GM03348 (cell line): ENCODE results near the gene EIF5A.

ENCODE experiments used
- DNase-seq: peaks from one replicate; pipeline ENCODE4 v3.0.0; 2012; ENCODE audit warnings: low spot score

Gene EIF5A

DNA sequence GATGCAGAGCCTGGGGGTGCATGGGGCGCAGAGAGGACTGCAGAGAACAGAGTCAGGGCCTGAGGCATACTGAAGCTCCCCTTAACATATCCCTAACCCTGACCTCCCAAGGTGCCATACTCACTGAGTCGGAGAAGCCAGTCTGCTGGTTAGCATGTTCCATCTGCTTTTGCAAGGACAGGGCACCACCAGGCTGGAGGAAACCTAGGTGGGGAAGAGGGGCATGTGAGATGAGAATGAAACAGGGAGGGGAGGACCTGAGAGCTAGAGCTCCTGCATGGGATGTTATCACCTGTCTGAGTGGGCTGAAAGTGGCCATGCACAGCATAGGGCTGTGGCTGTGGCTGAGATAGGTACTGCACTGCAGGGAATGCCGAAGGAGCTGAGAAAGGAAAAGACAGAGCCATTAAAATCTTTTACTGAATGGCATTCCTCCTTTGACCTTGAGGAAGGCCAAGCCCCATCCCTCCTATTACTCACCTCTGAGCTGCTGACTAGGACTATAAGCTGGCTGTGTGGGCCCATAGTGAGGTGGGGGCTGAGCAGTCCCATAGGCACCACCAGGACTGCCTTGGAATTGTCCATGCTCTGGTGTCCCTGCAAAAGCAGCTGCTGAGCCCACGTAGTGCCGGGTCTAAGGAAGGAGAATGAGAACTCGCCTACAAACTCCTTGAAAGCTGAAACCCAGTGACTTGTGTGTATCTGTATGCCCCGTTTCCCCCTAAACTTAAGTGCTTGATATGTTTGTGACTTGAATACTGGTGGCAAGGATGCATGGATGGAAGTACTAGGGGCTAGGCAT, 5.9 kb downstream of the EIF5A start:
- DNase-seq = no peak

DNA sequence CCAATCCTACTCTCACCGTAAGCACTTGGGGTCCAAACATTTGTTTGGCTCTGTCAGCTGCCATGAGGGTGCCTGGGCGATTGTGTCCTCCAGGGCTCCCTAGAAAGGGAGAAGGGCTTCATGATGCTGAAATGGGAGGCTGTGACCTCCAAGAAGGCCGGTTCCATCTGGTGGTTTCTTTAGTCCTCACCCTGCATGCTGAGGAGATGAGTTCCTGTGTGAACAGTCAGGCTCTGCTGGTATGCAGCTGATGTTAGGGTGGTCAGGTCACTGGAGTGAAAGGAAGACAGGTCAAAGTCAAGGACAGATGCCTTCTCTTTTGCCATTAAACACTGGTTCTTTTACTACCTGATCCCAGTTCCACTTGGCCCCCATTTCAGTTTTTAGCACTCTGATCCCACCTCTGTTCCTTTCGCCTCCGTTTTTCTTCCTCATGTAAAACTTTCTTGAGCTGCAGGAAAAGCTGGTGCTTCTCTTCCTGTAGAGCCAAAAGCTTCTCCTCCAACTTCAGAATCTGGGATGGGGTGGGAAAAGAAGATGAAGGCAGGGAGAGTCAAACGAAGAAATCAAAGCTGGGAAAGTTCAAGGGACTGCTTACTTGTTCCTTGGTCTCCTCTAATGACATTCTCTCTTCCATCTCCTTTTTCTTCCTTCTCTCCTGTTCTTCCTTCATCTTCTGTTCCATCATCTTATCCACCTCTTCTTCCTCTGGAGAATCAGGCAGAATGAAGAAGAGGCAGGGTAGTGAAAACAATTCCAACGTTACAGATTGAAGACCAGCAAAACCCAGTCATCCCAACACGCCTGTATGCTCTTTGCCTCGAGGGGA, 6.7 kb downstream of the EIF5A start:
- DNase-seq = no peak

DNA sequence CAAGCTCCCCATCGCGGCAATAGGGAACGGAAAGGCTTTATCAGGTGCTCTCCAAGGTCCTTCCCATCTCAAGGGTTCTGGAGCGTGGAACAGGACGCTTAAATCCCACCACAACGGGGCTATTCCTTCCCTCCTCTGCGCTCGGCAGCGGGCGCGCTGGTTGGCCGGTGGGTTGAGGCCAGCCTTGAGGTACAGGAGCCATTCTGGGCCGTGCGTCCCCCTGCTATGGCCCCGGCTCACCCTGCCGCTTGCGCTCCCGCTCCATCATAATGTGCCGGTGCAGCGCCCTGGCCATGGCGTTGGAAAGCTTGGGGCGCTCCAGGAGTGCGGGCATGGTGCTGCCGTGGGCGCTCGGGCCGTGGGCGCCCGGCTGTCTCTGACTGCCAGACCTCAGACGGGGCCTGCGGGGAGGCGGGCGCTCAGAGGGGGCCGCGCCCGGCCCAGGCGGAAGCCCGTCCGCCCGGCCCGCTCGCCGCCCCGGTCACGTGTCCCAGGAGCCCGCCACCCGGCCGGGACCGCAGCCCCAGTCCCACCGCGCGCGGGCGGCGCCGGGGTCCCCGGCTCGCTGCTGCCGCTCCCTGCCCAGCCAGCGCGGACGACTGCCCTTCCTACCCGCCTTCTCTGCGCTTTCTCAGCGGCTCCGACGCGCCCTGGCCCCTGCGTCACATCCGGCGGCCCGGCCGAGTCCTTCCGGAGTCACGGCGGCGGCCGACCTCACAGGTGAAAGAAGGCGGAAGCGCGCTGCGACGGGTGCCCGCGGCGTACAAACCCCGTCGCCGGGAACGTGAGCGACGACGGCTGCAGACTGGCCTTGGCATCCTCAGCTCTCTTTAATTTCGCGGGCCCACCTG, 7.5 kb downstream of the EIF5A start, which contains the start of gene GPS2:
Gene GPS2 (minus strand): TSS at position 642 of the 851 bp plus-strand sequence. CDS start 308 bp downstream, at position 334.
- peak; percentile 90 for DNase-seq

DNA sequence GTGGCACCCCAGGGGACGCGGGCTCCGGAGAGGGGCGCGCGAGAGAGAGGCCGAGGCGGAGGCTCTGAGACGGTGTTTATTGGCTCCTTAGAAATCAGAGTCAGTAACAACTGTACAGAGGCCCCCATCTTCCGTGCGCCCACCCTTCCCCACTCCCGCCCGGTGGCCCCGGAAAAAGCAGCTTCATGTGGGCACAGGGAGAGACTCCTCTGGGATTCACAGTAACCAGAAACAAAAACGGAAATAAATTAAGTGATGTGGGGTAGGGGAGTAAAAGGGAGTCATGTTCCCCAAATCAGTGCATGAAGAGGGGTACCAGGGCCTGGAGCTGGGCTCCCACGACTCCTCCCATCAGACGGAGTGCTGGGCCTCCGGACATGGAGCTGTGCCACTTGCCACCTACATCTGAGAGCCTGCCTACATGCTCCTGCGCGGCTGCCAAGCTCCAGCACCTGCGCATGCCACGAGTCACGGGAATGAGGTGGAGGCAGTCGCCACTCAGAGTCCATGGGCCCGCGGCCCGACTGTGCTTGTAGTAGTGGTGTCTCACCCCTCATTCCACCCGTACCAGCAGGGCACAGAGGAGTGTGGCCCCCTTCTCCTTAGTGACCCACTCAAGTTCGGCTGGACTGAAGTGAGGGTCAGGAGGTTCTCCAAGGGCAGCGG, 8.3 kb downstream of the EIF5A start:
- DNase-seq = no peak

DNA sequence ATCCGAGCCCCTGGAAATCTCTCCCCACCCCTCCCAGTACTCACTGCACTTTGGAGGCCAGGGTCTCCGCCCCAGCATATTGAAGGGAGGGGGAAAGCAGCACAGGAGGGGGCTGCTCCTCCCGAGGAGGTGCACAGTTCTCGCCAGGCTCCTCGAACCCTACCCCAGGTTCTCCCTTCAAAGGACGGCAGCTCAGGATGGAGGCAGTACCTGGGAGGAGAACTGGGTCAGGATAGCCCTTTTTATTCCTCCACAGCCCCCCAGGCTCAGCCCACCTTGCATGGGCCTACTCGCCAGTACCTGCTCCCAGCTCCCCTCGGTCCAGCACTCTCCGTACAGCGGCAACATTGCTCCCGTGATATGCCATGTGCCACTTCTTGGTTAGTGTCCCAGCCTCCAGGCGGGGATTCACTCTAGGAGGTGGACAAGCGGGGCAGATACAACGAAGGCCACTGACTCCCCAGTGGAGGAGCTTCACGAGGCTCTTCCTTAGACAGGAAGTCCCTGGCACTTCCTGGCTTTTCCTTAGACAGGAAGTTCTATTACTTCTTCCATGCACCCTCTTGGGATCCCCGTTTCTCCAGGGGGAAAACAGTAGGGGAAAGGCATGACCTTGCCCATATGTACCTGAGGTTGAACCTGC, 9.9 kb downstream of the EIF5A start:
- no peak for DNase-seq

DNA sequence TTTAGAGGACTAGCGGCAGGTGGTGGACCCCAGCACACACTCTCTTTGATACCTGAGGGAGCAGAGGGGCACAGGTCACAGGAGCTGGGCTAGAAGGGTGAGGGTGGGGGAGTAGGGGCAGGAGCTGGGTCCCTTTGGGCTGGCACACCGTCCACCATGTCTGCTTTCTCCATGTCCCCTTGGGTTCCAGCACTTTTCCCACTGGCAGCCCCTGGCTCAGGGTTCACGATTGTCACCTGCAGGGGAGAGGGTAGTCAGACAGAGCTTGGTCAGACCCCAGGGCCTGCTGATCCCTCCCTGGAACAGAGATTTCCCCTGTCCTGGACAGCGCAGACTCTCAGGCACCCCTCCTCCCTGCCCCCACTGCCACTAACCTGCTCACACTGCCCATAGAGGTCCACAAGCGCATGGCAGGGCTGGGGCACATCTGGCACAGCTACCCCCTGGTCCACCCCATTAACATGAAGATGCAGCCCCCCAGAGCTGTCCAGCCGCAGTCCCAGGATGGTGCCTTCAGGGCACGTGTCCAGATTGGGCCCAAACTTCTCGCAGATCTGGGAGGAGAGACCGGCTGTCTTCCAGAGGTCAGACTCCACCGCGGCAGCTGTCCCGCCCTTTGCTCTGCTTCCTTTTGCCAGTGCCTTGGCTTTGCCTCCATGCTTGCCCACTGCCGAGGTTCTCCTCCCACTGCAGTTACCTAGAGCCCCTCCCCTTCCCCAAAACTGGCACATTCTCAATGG, 10.9 kb downstream of the EIF5A start:
- DNase-seq = no peak

DNA sequence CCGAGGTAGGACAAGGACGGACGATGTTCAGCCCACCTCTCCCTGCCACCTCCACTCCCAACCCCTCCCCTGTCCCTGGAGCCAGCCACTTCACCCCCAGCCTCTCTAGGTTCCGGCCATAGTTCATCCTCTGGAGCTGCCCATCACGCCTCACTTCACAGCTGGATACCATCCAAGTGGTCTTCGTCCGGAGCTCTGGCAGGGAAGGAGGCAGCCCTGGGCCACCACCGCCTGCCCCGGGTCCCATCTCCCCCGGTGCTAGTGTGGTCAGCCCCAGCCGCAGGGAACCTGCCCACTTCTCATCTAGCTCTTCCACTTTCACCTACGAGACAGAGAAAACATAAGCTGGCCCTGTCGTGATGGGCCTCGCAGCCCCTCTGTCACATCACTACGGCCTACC, 14.0 kb downstream of the EIF5A start:
- DNase-seq = no peak

DNA sequence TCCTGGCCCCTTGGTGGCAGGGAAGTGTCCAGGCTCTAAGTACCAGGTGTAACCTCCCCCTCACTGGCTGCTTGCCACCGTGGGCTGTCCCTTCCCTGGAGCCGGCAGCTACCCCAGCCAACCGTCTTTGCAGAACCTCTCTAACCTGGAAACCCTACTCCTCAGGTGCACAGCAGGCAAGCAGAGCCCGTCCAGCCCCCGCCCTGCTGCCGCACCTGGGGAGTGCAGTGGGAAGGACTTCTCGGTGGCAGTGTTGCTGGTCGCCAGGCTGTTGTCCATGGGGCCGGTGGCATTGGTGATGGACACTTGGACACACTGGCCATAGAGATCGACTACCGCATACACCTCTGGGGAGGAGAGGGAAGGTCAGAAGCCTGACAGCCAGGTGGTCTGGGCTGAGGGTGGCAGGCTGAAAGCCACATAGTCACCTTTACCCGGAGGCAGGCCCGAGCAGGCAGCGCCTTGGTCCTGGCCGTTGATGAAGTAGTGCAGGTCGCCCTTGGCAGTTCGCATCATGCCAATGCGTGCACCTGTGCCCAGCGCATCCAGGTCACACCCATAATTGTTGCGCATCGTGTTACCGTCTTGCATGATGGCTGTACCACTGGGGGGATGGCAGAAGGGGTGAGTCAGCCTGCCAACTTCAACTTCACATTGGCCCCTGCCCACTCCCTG, 15.2 kb downstream of the EIF5A start:
- no peak for DNase-seq

DNA sequence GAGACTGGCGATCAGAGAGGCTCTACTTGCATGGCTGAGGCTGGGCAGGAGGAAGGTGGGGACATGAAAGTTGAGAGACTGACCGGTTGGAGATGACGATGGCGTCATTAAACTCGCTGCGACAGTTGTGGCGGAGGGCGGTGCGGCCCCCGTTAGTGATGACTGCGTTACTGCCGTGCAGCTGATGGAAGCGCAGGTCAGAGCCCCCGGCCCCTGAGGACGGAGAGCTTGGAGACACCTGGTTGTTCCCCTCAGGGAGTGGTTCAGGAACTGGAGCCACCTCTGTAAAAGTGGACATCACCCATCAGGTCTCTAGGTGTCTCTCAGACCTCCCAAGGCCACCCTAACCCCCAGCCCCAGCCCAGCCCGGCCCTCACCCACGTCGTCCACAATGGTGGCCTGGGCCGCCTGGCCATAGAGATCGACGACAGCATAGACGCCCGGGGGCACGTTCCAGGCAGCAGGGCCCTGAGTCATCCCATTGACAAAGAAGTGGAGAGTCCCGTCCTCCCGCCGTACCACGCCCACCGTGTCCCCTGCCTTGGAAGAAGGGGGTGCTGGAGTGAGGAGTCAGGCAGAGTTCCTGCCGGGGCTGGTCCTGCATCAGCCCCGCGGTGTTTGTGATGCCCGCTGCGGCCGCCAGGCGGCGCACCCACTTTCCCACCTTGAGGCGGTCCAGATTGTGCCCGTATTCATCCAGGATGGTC, 16.5 kb downstream of the EIF5A start:
- peak; percentile 73 for DNase-seq

DNA sequence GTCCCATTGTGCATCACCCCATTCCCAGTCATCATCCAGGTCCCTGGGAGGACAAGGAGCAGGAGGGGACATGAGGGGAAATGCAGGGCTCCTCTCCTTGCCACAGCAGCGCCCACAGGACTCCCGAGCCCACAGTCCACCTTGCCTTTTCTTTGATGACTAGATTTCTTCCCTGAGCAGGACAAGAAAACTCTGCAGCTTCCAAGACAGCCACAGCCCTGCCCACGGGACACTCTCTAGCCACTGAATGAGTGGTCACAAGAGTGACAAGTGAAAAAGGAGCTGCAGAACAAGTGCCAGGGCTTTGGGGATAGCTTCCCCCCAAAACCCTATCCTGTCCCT, 17.0 kb downstream of the EIF5A start:
- DNase-seq = no peak

DNA sequence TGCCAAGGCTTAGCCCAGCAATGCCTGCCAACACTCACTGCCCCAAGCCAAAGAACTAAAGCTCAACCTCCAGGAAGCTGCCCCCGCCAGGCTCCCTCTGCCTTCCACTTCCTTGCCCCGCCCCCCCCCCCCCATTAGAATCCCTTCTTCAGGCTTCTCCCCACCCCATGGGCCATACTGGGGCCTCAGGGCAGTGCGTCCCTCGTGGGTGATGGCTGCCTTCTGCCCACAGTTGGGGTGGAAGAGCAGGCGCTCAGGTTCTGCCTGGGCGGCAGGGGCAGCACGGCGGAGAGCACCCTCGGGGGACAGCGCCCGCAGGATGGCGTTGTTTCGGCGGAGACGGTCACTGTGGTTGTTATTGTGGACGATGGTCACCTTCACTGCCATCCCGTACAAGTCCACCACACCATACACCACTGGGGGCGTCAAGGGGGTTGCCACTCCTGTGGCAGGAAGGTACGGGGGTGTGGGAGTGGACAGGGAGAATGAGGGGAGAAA, 17.7 kb downstream of the EIF5A start:
- DNase-seq = no peak

DNA sequence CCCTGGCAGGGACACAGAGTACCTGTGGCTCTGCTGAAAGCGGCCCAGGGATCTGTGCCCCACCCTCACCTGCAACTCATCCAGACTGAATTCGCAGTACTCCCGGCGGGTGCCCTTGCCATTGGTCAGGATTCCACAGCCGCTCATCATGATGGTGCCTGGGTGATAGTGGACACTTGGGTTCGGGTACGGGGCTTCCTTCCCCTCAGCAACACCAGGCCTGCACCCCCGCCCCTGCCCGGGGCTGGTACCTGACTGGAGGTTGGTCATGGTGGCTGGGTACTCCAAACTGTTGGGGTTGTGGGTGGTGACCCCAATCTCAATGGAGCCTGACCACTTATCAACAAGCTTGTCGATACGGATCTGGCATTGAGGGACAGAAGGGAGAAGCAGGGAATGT, 18.8 kb downstream of the EIF5A start:
- DNase-seq = no peak

DNA sequence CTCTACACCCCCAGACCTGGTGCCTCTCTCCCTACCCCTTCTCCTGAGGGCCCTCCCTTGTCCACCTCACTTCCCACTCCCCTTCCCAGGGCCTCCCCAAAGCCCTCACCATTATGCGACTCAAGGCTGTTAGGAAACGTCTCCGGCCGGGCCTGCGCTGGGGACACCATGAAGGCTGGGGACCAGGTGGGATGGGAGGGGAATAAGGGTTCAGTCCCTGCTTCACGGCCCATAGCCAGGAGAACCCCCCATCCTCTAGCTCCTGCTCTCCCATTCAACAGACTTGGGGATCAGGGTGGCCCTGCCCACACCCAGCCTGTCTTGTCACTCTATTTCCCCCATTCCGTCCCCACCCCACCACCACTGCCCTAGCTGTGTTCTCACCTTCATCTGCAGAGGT, 19.6 kb downstream of the EIF5A start:
- DNase-seq = no peak

DNA sequence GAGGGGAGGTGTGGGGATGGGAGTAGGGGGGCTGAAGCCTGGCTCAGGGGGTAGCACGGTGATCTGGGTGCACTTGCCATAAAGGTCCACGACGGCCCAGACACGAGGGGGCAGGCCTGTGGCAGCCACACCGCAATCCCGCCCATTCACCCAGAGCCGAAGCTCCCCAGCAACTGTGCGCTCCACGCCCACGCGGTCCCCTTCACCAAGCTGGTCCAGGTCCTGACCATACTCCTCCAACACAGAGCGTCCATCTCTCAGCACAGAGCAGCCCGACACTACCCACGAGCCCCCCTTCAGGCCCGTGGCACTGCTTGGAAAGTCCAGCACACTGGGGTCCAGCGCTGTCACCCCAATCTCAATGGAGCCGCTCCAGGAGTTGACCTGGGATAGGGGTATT, 20.1 kb downstream of the EIF5A start:
- DNase-seq = no peak

DNA sequence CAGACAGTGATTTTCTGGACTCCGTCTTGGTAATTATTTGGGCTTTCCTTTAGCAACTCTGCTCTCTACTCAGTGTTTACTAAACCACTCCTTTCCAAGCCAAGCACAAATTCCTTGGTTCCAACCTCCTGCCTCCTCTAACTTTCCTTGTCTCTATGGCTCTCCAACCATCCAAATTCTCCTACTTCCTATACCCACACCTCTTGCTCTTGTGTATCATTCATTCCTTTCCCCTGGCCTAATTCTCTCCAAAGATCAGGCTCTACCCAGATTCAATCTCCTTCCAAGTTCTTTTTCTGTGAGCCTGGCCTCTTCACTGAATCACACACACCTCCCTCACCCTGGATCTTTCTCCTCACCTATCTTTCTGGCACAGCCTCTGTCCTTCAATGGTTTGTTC, 20.6 kb downstream of the EIF5A start:
- DNase-seq = no peak

DNA sequence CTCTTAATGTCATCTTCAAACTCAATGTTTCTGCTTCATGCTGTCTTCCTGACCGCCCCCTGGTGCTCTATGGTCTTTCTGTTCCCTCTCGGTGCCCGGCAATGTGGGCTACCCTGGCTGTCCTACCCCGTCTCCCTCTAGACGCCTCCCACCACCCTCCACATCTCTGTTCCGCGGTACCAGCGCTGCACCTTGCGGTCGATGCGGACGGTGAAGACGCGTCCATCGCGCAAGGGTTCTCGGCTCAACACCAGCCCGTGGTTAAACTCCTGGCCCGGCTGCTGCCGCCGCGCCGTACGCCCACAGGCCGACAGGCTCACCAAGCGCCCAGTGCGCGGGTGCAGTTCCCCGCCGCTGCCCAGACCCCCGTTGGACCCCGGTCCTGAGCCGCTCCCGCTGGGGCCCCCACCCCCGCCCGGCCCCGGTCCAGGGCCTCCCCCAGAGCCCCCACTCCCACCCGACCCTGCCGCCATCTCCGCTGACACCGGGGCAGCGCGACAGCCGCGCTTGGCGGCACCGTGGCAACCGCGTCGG, 21.5 kb downstream of the EIF5A start, which contains the start of gene NEURL4:
Gene NEURL4 (minus strand): TSS at position 496 of the 534 bp plus-strand sequence. CDS start 23 bp downstream, at position 473.
- no peak for DNase-seq

DNA sequence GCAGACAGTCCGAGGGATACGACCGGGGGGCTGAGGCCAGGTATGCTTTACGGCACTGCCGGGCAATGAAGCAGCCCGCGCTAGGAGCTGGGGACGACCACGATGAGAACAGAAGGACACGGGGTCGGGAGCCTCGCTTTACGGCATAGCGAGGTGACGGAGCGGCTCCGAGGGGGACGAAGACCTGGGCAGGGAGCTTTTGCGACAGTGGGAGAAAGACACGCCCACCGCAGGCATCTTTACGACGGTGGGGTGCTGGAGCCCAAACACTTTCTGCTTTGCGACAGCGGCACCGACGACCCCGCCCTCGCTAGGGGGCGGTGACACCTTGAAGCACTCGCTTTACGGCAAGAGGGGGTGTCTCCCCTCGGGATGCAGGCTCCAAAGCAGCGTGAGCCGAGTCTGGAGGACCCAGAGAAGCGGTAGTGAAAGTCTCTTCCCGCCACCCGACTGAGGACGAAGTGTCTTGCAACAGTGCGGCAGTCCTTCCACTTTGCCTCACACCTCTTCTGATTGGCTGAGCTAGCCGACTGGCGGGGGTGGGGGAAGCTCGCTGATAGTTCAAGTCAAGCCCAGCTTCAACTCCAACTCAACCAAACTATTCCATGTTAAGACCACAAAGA, 22.1 kb downstream of the EIF5A start:
- DNase-seq = peak; percentile 99

DNA sequence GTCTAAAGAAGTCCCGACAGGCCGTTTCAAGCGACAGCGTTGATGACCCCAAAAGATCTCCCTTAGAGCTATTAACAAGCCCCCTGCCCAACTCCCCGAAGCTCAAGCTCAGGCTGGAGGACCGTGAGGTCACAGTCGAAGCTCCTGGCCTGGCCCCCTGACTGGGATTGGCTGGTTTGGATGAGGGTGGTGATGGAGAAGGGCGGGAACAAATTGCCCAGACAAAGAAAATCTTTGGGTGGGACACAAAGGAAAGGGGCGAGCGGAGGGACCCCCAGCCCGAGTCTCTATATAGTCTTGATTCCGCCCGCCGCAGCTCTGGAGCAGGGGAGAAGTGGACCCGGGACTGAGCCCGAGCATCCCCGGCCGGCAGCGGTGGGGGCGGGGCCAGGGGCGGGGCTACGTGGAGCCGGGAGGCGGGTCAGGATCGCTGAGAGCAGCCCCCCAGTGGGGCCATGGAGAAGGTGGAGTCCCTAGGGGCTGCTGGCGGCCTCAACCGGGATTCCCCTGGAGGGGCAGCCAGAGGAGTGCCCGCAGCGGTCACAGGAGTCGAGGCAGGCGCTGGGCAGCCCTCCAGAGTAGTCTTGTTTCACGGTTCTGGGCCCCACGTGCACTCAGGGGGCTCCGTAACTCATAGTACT, 22.7 kb downstream of the EIF5A start:
- peak; percentile 92 for DNase-seq
